Central memory CD4-positive, alpha-beta T cell (primary cell): ENCODE measurements around the gene SMIM22.

Source experiments
- DNase-seq: peaks from one replicate; pipeline ENCODE4 v3.0.0; 2022
- total RNA-seq, 3 experiments: gene quantifications; one replicate each; lab custom pipeline; 2026; lab: John Stamatoyannopoulos, UW

Gene SMIM22
- total RNA-seq: 0 reads per million in 3 experiments

- no peak for DNase-seq
These were observed at the start of gene SMIM22 for GRCh38 chr16:4795181-4795827. Gene SMIM22 (plus strand): TSS chr16:4795369. CDS start chr16:4795735, 366 bp downstream.

DNA sequence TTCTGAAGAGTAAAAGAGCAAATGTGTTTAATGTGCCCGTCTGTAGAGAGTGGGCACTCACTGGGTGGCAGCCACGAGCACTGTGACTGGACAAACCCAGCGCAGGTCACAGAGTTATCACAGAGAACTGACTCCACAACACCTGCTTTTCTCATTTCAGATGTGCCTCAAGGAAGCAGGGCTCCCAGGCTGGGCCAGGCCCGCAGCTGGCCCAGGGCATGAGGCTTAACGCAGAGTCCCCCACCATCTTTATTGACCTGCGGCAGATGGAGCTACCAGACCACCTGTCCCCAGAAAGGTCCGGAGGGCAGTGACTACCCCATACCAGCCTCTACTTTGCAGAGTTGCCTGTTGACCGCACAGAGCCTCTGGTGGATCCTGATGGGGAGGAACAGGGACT lies 49.0 kb upstream of the SMIM22 start:
- no peak for DNase-seq

DNA sequence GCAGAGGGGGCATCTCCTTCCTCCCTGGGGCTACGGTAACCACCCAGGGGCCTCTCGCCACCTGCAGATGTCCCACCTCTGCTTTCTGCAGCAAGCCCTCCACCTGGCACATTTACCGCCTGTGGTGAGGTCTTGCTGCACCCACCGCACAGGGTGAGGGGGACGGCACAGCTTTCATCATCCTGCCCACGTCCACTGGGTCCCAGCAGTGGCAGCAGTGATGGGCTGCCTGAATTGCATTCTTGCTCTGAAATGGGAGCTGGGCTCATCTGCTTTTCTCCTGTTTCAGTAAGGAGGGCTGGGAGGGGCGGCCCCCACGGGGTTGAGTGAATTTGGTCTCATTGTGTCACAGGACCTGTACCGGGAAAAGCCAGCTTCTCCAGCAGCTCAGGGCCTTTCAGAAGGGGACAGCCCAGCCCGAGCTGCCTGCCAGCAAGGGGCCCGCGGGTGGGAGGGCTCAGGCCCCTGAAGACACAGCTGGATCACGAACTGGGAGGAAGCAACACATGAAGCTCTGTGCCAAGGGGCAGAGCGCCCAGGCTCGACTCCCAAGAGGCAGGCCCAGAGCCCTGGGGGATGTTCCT lies 48.1 kb upstream of the SMIM22 start:
- no peak for DNase-seq

- DNase-seq: no peak
These were observed 47.1 kb upstream of the SMIM22 start for GRCh38 chr16:4747906-4748681.

DNA sequence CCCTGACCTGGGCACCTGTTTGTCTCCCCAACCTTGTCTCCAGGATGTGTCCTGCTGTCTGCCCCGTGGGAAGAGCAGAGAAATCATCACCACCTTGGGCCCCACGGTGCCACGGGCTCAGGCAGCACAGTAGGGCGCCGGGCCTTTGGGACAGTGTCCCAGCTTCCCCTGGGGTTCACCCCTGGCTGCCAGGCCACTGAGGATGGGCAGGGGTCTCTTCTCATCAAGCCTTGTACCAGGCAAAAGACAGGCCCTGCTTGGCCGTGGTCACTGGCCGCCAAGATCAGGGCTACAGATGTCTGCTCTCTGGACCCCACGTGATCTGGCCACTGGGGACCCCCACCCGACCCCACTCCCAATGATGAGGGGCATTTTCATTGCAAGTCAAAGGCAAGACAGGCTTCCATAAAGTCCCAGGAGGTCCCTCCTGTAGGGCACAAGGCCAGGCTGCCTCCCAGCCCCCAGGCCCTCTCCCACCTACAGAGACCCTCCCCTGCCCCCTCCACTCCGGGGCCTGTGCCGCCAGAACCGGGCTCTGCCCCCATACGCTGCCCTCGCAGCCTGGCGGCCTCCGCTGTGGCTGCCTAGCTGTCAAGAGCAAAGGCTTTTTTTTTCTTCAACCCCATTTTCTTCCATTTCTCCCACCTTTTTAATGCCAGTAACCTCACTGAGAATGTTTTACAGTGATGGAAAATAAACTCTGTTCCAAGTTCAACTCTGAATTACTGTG lies 46.3 kb upstream of the SMIM22 start:
- DNase-seq: no peak

GRCh38 chr16:4749700-4750257 lies 45.4 kb upstream of the SMIM22 start:
- DNase-seq: no peak

DNA sequence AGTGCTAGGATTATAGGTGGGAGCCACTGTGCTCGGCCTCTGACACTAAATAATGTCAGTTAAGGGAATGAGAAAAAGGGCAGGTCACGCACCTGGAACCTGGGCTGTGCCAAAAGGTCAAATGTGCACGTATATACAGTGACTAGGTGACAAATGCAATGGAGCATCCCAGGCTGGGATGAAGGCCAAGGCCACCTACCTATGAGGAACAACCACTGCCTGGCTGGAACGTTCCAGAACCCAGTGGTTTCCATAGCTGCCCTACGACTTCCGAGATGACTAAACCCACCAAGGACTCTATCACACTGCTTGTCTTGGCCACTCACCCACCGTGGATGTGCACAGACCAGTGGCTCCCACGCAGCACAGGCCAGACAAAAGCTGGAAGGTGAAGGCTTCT lies 44.3 kb upstream of the SMIM22 start:
- no peak for DNase-seq

- no peak for DNase-seq
These were observed 42.6 kb upstream of the SMIM22 start for GRCh38 chr16:4752351-4753100.

GRCh38 chr16:4753227-4753626 lies 41.9 kb upstream of the SMIM22 start:
- no peak for DNase-seq

DNA sequence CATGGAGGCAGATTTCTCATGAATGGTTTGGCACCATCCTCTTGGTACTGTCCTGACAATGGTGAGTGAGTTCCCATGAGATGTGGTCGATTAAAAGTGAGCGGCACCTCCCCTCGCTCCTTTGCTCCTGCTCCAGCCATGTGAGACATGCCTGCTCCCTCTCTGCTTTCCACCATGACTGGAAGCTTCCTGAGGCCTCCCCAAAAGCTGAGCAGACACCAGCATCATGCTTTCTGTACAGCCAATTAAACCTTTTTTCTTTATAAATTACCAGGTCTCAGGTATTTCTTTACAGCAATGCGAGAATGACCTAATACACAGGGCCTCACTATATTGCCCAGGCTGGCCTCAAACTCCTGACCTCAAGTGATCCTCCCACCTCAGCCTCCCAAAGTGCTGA lies 40.3 kb upstream of the SMIM22 start:
- DNase-seq: no peak

- no peak for DNase-seq
These were observed 39.5 kb upstream of the SMIM22 start for GRCh38 chr16:4755687-4756086.

DNA sequence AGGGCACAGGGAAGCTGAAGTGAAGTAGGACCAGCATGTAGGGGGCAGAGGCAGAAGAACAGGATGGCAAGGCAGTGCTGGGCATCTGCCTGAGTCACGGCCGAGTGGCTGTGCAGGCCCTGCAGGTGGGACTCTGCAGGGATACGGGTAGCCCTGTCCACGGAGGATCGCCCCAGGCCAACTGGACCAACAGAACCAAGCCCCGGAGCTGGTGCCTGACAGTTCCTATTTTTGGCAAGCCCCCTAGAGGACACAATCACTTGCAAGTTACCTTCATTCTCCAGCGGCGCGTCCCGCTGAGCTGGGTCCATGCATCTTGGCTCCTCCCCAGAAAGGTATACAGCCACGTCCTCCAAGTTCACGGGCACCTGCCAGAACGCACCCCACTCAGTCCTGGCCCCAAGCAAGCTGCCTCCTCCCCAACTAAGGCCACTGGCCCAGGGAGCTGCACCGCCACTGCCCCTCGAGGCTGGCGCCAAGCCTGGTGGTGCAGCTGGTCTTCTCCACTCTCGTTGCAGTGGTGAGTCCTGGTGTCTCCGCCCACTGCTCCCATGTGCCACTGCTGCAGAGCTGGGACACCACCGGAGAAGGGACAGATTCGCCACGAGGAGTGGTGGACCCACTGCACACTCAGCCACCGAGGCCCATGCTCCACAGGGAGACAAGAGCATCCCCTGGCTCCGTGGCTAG lies 34.8 kb upstream of the SMIM22 start:
- no peak for DNase-seq

DNA sequence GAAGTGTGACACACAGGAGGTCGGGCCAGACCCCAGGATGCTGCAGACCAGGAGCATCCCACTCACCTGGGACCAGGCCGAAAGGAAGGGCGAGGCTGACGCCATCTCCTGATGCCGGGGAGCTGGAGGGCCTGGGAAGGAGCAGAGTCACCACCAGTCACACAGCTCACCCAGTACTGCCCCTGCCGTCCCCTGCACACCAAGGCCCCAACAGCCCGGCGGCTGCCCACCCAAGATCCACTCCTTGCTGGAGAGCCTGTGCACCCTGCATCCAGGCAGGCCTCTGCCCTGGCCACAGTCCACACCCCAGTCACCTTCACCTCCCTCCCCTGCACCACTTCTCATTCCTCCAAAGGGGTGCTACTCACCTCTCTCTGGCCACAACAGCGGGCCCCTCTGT lies 33.0 kb upstream of the SMIM22 start:
- DNase-seq: no peak

DNA sequence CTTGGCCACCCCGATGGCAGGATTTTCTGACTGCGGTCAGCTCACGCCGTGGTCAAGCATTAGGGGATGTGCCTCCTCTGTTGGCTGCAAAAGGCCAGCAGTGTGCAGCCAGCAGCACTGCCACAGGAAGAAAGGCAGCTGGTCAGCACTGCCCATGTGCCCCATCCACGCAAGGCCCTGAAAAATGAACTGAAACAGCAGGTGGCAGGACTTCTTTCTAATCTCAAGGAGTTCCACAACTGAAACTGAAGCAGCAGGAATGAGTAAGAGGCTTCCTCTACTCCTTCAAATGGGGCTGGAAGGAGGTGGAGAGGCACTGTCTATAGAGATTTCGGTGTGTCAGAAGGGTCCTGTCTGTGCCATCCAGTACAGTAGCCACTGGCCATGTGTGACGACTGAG lies 31.4 kb upstream of the SMIM22 start:
- no peak for DNase-seq

DNA sequence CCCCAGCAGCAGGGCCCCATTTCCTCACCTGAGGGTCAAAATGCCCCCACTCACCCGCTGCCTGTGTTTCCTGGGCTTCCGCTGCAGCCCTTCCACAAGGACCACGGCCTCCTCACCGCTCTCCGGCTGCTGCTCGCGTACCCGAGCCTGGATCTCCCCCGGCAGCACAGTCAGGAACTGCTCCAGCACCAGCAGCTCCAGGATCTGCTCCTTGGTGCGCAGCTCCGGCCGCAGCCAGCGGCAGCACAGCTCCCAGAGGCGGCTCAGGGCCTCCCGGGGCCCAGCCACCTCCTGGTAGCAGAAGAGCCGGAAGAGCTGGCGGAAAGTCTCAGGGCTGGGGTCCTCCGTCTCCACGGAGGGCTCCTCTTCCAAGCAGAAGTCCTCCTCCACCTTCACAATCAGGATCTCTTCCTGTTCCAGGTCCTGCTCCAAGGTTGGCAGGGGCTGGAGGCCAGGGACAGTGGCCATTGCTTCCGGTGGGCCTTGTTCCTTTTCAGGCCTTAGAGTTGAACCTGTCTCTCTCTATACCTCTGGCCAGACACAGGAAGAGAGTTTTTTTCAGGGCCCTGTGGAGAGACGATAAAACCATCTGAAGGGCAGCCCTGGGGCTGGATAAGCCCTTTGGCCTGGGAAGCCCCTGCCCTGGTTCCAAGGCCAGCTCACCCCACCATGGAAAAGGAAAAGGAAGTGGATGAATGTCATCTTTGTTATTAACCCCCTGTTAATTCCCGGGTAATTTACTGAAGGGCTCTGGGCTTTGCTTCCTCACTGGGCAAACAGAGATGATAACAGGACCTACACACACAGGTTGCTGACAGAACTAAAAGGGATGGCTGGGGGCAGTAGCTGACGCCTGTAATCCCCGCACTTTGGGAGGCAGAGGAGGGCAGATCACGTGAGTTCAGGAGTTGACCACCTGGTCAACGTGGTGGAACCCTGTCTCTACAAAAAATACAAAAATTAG lies 29.4 kb upstream of the SMIM22 start:
- no peak for DNase-seq

DNA sequence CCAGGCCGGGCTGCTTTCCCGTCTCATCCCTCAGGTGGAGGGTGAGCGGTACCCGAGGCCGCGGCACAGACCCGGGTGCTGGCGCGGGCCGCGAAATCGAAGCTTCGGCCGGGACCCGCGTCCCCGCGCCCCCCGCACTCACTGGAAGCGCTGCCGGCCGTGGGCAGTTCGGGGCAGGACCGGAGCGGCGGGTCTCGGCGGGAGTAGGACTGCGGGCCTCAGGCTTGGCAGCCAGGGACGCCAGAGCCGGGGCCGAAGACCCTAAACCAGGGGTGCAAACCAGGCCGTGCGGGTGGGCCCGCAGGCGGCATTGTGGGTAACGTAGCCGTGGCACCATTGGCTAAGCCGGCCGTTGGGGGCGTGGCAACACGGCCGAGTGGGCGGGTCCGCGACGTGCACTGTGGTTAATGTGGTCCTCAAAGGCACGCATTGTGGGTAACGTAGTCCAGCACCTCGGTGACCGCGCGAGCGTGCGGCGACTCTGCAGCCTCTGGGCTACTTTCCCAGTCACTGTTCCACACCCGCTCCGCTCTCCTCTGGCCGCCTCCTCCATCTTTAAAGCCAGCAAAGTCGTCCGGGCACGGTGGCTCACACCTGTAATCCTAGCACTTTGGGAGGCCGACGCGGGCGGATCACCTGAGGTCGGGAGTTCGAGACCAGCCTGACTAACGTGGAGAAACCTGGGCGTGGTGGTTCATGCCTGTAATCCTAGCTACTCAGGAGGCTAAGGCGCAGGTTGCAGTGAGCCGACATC lies 28.1 kb upstream of the SMIM22 start, which contains the start of gene ZNF500:
Gene ZNF500 (minus strand): TSS at position 288 of the 754 bp plus-strand sequence. CDS start 1,184 bp downstream, outside the sequence.
- peak; percentile 88 for DNase-seq

- no peak for DNase-seq
These were observed 27.2 kb upstream of the SMIM22 start for GRCh38 chr16:4767872-4768548.

DNA sequence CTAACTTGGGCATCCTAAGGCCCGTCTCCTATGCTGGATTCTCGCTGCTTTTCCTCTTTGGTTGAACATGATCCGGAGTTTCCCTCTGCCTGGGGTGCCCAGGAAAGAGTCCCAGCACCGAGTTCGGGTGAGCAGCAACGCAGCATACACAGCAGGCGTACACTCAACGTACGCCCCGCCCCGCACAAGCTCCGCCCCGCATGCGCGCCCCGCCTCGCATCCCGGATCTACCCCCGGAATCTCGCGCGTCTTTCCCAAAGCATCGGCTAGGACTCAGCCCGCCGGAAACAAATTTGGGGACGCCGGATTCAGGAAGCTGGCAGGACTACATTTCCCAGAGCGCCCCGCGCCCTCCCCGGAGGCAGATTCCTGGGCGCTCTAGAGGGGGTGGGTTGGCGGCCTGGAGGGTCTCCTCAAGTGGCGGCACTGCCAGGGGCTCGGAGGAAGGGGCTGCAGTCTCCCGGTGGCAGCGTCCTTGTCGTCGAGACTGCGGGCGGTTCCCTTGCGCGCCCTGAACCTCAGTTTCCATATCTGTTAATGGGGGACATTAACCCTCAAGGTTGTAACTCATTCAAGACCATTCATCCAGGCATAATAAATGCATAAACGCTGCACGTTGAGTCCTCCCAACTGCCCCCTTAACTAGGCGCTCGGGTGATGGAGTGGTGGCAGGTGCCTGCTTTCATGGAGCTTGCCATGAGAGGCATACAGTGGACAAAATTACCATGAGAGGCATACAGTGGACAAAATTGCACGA lies 26.4 kb upstream of the SMIM22 start:
- DNase-seq: peak; percentile 75
